ENCODE results near the gene PAQR9.

- TF ChIP-seq CTCF (IDR thresholded peaks at IDR 0.05; ENCODE audit: low read length) (no peak), EZH2 (IDR thresholded peaks at IDR 0.05; ENCODE audit: borderline replicate concordance, low read length) (no peak)
Measured at GRCh38 chr3:142976621-142977398, 13.3 kb upstream of the PAQR9 start.
